IMR-90 (cell line): Measurements from ENCODE around the gene FNDC3B. TPM values are rescaled to one million over a fixed set of nuclear protein-coding genes. Genes with fewer than 3 reads are reported as not detected.

Source experiments
- ATAC-seq: fragments of 200-7000 bp; cut with Tn5 transposase; 2 replicates; pipeline ENCODE4 v1.9.1; 2020; ENCODE audit warnings: low read depth, mild to moderate bottlenecking, moderate library complexity
- BruUV-seq: library from RNA; stranded (reverse); fragments of 400-500 nt; replicated peaks from 2 replicates; lab custom pipeline; 2021; lab: Mats Ljungman, UMichigan
- CTCF ChIA-PET: fragments of 300-600 bp; formaldehyde crosslinking; extraction: SDS; loops from one replicate; lab custom pipeline; 2021; ENCODE audit warnings: antibody characterized with exemption; lab: Yijun Ruan, JAX
- POLR2A ChIA-PET: fragments of 300-600 bp; sonication (Branson Sonifier 250); formaldehyde crosslinking; loops from one replicate; lab custom pipeline; 2022; ENCODE audit warnings: antibody characterized with exemption; ENCODE audit not compliant: unreplicated experiment; lab: Charles Lee
- DNase-seq: peaks from one replicate; pipeline ENCODE4 v3.0.0; 2013
- H2AFZ ChIP-seq: replicated peaks from 2 replicates; pipeline ENCODE3; 2013; ENCODE audit warnings: low read length, mild to moderate bottlenecking; ENCODE audit not compliant: poor library complexity
- H2AK5ac ChIP-seq: 2 replicates; pipeline ENCODE4 v1.6.1; 2013; ENCODE audit warnings: low read depth, low read length, inconsistent platforms
- H2AK9ac ChIP-seq: replicated peaks from 2 replicates; pipeline ENCODE3; 2013; ENCODE audit warnings: mild to moderate bottlenecking, low read depth, low read length, moderate library complexity; ENCODE audit not compliant: poor library complexity
- H2BK120ac ChIP-seq: 2 replicates; pipeline ENCODE4 v1.6.1; 2013; ENCODE audit warnings: low read depth, low read length, inconsistent platforms
- H2BK15ac ChIP-seq: 3 replicates; pipeline ENCODE4 v1.6.1; 2013; ENCODE audit warnings: low read depth, low read length, inconsistent platforms
- H2BK20ac ChIP-seq: 2 replicates; pipeline ENCODE4 v1.6.1; 2013; ENCODE audit warnings: low read depth, mild to moderate bottlenecking, inconsistent platforms, low read length, moderate library complexity
- H2BK5ac ChIP-seq: 2 replicates; pipeline ENCODE4 v1.6.1; 2013; ENCODE audit warnings: mild to moderate bottlenecking, low read depth, low read length, inconsistent platforms; ENCODE audit not compliant: poor library complexity, severe bottlenecking
- H3K14ac ChIP-seq: replicated peaks from 2 replicates; pipeline ENCODE4 v1.6.1; 2013; ENCODE audit warnings: low read depth, low read length, inconsistent platforms
- H3K18ac ChIP-seq: 2 replicates; pipeline ENCODE4 v1.6.1; 2013; ENCODE audit warnings: low read depth, low read length, control low read depth
- H3K23ac ChIP-seq: 2 replicates; pipeline ENCODE4 v1.6.1; 2013; ENCODE audit warnings: low read depth, low read length, inconsistent platforms
- H3K27ac ChIP-seq: 2 replicates; pipeline ENCODE4 v1.5.1; 2013; ENCODE audit warnings: mild to moderate bottlenecking, control low read depth, low read length; ENCODE audit not compliant: insufficient read depth
- H3K27me3 ChIP-seq: 2 replicates; pipeline ENCODE4 v1.6.1; 2013; ENCODE audit warnings: low read length; ENCODE audit not compliant: control insufficient read depth, insufficient read depth
- H3K36me3 ChIP-seq: 2 replicates; pipeline ENCODE4 v1.6.1; 2013; ENCODE audit warnings: low read length, mixed read lengths; ENCODE audit not compliant: control insufficient read depth, insufficient read depth
- H3K4ac ChIP-seq: 2 replicates; pipeline ENCODE4 v1.6.1; 2013; ENCODE audit warnings: low read depth, low read length, inconsistent platforms
- H3K4me1 ChIP-seq: 2 replicates; pipeline ENCODE4 v1.6.1; 2013; ENCODE audit warnings: low read length, mixed read lengths; ENCODE audit not compliant: control insufficient read depth, insufficient read depth
- H3K4me2 ChIP-seq: 2 replicates; pipeline ENCODE4 v1.6.1; 2013; ENCODE audit warnings: low read depth, mild to moderate bottlenecking, control low read depth, low read length, moderate library complexity
- H3K4me3 ChIP-seq: 2 replicates; pipeline ENCODE4 v1.5.1; 2013; ENCODE audit warnings: low read depth, mild to moderate bottlenecking, control low read depth, low read length, moderate library complexity; ENCODE audit not compliant: insufficient read depth
- H3K56ac ChIP-seq: 2 replicates; pipeline ENCODE4 v1.6.1; 2013; ENCODE audit warnings: low read length, inconsistent platforms; ENCODE audit not compliant: insufficient read depth; ENCODE audit errors: extremely low read depth
- H3K79me1 ChIP-seq, 2 experiments: 2 replicates each; pipeline ENCODE4 v1.6.1; 2013; ENCODE audit warnings: low read length in 2 of 2, inconsistent platforms in 1 of 2, low read depth in 1 of 2
- H3K9ac ChIP-seq: 2 replicates; pipeline ENCODE4 v1.6.1; 2013; ENCODE audit warnings: low read depth, low read length, control low read depth
- H3K9me1 ChIP-seq: 2 replicates; pipeline ENCODE4 v1.6.1; 2013; ENCODE audit warnings: low read length, inconsistent platforms; ENCODE audit not compliant: insufficient read depth
- H3K9me3 ChIP-seq: 2 replicates; pipeline ENCODE4 v1.6.1; 2013; ENCODE audit warnings: low read length; ENCODE audit not compliant: control insufficient read depth, insufficient read depth
- H4K20me1 ChIP-seq: 2 replicates; pipeline ENCODE4 v1.6.1; 2013; ENCODE audit warnings: low read length, inconsistent platforms; ENCODE audit not compliant: insufficient read depth
- H4K5ac ChIP-seq: 2 replicates; pipeline ENCODE4 v1.6.1; 2013; ENCODE audit warnings: mild to moderate bottlenecking, low read depth, low read length, control low read depth
- H4K8ac ChIP-seq, 2 experiments: 2 replicates each; pipeline ENCODE4 v1.6.1; 2013; ENCODE audit warnings: low read depth in 2 of 2, low read length in 2 of 2, control low read depth in 1 of 2, inconsistent platforms in 1 of 2
- H4K91ac ChIP-seq: 2 replicates; pipeline ENCODE4 v1.6.1; 2013; ENCODE audit warnings: low read depth, low read length, inconsistent platforms; ENCODE audit not compliant: insufficient read depth
- BHLHE40 ChIP-seq: fragments of 150-350 bp; IDR thresholded peaks from 2 replicates; pipeline ENCODE4 v1.6.1; 2016; ENCODE audit warnings: mild to moderate bottlenecking, low read depth, low read length
- CEBPB ChIP-seq: IDR thresholded peaks from 2 replicates; pipeline ENCODE4 v1.6.1; 2012; ENCODE audit warnings: low read depth, low read length, improper control_type of control experiment
- CHD1 ChIP-seq: IDR thresholded peaks from 2 replicates; pipeline ENCODE4 v1.6.1; 2012; ENCODE audit warnings: low read depth, low read length, improper control_type of control experiment
- FOS ChIP-seq: fragments of 150-350 bp; IDR thresholded peaks from 2 replicates; pipeline ENCODE4 v1.6.1; 2016; ENCODE audit warnings: low read depth, low read length
- MAFK ChIP-seq: IDR thresholded peaks from 2 replicates; pipeline ENCODE4 v1.6.1; 2012; ENCODE audit warnings: low read depth, low read length, improper control_type of control experiment
- NFE2L2 ChIP-seq: fragments of 150-350 bp; IDR thresholded peaks from 2 replicates; pipeline ENCODE4 v1.6.1; 2016; ENCODE audit warnings: low read depth, mild to moderate bottlenecking, low read length
- RAD21 ChIP-seq: IDR thresholded peaks from 2 replicates; pipeline ENCODE4 v1.6.1; 2012; ENCODE audit warnings: low read length, improper control_type of control experiment
- RFX5 ChIP-seq: IDR thresholded peaks from 2 replicates; pipeline ENCODE4 v1.8.0; 2012; ENCODE audit warnings: low read depth, mild to moderate bottlenecking, low read length, moderate library complexity
- SMC3 ChIP-seq: fragments of 150-350 bp; IDR thresholded peaks from 2 replicates; pipeline ENCODE4 v1.6.1; 2016; ENCODE audit warnings: low read depth, mild to moderate bottlenecking, antibody characterized with exemption, low read length, moderate library complexity
- WGBS, 2 experiments: methylation state at CpG; one replicate each; pipeline versions ENCODE4 v1.1.5 to v1.1.7; 2013; ENCODE audit warnings: missing lambda C conversion rate in 2 of 2; ENCODE audit not compliant: insufficient read length in 1 of 2; ENCODE audit errors: extremely low coverage in 2 of 2; 5-methylcytosine and 5-hydroxymethylcytosine counted together
- dilution Hi-C: fragments of 300-500 bp; cut with HindIII; formaldehyde crosslinking; loops from one replicate; pipeline ENCODE4 v1.14.3; 2018; ENCODE audit warnings: low sequenced_read_pairs; ENCODE audit not compliant: unreplicated experiment
- in situ Hi-C: fragments of 300-500 bp; cut with MboI; formaldehyde crosslinking; loops from 3 replicates; pipeline ENCODE4 v1.14.3; 2019; ENCODE audit warnings: low sequenced_read_pairs, inconsistent platforms, mixed read lengths
- intact Hi-C: fragments of 100-400 bp; cut with micrococcal nuclease; formaldehyde crosslinking; loops from 2 replicates; pipeline ENCODE4 v1.10.0; 2022
- polyA plus RNA-seq, 3 experiments: library from polyadenylated mRNA; depleted of rRNA; stranded (reverse); fragments of >200 nt; gene quantifications; 2 replicates each; pipeline ENCODE4 v1.2.3, GENCODE V29; 2012; ENCODE audit warnings: low replicate concordance in 1 of 3
- total RNA-seq: library from RNA; depleted of rRNA; stranded (reverse); fragments of >200 nt; gene quantifications from 2 replicates; pipeline ENCODE4 v1.2.3, GENCODE V29; 2012
- TF ChIP-seq, protein P1 (sequence below): conservative IDR thresholded peaks from 2 replicates; pipeline ENCODE4 v1.5.1; 2012; ENCODE audit warnings: mild to moderate bottlenecking, low read depth, low read length, improper control_type of control experiment
- TF ChIP-seq, protein P2 (sequence below): fragments of 150-350 bp; IDR thresholded peaks from 2 replicates; pipeline ENCODE4 v1.6.1; 2017; ENCODE audit warnings: mild to moderate bottlenecking, antibody characterized with exemption, low read length, low read depth
- TF ChIP-seq, protein P3 (sequence below): fragments of 150-350 bp; IDR thresholded peaks from 2 replicates; pipeline ENCODE4 v1.6.1; 2016; ENCODE audit warnings: low read depth, mild to moderate bottlenecking, low read length, moderate library complexity, borderline replicate concordance

FNDC3B gene
- total and polyA plus RNA-seq, 2 of the 4 experiments (the other 2 are of a cell fraction): 23.9 to 150 TPM

DNA sequence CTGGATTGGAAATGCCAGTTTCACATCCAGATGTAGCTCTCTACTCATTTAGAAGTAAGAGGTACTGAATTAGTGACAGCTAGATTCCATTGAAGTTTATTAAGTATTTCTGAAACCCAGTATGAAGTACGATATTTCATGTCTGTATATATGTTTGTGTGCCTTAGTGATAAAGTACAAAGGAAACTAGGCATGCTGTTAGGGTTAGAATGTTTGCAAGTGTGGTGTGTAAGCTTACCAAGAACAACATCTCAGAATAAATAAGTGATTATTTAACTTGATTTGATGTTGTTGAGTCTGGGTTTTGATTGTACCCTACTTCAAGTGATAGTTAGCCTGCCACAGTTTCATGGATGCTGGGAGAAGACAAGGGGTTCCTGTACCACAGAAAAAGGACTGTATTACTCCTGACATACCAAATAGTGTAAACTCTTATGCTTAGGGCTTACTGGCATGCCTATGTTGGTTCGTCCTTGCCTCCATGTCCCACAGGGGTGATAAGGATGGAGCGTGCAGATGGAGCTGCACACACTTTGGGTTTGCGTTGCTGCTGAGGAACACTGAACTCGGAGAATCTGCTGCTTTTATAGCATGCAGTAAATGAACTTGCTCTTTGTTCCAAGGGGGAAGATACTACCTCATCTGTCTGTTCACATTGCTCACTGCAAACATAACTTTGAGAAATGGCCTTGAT is 43.6 kb downstream of the FNDC3B start (continued):
- TF ChIP-seq, protein P1, sequence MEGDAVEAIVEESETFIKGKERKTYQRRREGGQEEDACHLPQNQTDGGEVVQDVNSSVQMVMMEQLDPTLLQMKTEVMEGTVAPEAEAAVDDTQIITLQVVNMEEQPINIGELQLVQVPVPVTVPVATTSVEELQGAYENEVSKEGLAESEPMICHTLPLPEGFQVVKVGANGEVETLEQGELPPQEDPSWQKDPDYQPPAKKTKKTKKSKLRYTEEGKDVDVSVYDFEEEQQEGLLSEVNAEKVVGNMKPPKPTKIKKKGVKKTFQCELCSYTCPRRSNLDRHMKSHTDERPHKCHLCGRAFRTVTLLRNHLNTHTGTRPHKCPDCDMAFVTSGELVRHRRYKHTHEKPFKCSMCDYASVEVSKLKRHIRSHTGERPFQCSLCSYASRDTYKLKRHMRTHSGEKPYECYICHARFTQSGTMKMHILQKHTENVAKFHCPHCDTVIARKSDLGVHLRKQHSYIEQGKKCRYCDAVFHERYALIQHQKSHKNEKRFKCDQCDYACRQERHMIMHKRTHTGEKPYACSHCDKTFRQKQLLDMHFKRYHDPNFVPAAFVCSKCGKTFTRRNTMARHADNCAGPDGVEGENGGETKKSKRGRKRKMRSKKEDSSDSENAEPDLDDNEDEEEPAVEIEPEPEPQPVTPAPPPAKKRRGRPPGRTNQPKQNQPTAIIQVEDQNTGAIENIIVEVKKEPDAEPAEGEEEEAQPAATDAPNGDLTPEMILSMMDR: no peak
- no peak for TF ChIP-seq SMC3
- TF ChIP-seq RAD21: no peak

DNA sequence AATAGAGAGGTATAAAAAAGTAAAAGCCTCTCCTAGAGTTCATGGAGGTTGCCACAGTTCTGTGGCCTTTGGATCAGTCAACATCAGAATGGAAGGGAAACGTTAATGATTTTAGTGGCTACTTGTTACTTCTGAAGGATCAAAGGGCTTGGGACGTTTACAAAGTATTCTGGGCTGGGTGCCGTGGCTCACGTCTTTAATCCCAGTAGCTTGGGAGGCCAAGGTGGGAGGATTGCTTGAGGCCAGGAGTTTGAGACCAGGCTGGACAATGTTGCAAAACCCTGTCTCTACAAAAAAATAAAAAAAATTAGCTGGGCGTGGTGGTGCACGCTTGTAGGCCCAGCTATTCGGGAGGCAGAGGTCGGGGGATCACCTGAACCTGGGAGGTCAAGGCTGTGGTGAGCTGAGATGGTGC is 44.6 kb downstream of the FNDC3B start:
- no peak overlapping the region for H3K56ac ChIP-seq
- H2BK5ac ChIP-seq: no peak overlapping the region
- H2BK20ac ChIP-seq: no peak overlapping the region
- no peak overlapping the region for H3K14ac ChIP-seq
- H3K4me1 ChIP-seq: peaks cover 8% of the 10 kb centered on the region
- peaks cover 85% of the 10 kb centered on the region for H4K20me1 ChIP-seq
- no peak overlapping the region for H2AK9ac ChIP-seq
- no peak overlapping the region for H3K23ac ChIP-seq
- no peak overlapping the region for H3K9ac ChIP-seq
- H3K4me3 ChIP-seq: no peak overlapping the region
- H3K79me1 ChIP-seq: peaks cover 20 to 80% of the 10 kb centered on the region in 2 experiments
- H2AK5ac ChIP-seq: no peak overlapping the region
- no peak for ATAC-seq
- H4K5ac ChIP-seq: no peak overlapping the region
- in situ Hi-C loops: no loop called here
- no TSS peak for BruUV-seq
- TF ChIP-seq, protein P2, sequence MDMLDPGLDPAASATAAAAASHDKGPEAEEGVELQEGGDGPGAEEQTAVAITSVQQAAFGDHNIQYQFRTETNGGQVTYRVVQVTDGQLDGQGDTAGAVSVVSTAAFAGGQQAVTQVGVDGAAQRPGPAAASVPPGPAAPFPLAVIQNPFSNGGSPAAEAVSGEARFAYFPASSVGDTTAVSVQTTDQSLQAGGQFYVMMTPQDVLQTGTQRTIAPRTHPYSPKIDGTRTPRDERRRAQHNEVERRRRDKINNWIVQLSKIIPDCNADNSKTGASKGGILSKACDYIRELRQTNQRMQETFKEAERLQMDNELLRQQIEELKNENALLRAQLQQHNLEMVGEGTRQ: no peak
- TF ChIP-seq FOS (no peak), NFE2L2 (no peak), RAD21 (no peak), CEBPB (no peak), MAFK (no peak), CHD1 (no peak), BHLHE40 (no peak), RFX5 (no peak)
- TF ChIP-seq, protein P3, sequence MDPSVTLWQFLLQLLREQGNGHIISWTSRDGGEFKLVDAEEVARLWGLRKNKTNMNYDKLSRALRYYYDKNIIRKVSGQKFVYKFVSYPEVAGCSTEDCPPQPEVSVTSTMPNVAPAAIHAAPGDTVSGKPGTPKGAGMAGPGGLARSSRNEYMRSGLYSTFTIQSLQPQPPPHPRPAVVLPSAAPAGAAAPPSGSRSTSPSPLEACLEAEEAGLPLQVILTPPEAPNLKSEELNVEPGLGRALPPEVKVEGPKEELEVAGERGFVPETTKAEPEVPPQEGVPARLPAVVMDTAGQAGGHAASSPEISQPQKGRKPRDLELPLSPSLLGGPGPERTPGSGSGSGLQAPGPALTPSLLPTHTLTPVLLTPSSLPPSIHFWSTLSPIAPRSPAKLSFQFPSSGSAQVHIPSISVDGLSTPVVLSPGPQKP: no peak
- no peak overlapping the region for H3K18ac ChIP-seq
- CTCF ChIA-PET: interaction anchor here (0.5 to 1.3 kb wide), 2 partner anchors 187 to 250 kb away, joined by 3 read pairs; no protein-coding TSS in a partner anchor
- H3K9me1 ChIP-seq: peaks cover 18% of the 10 kb centered on the region
- H3K9me3 ChIP-seq: no peaks in the 10 kb centered on the region
- H3K4ac ChIP-seq: no peak overlapping the region
- H2AFZ ChIP-seq: no peak overlapping the region
- H4K91ac ChIP-seq: no peak overlapping the region
- no peaks in the 10 kb centered on the region for H3K27me3 ChIP-seq
- WGBS, 2 experiments: no CpG with 5 or more reads among the region's 8 CpGs
- no peak overlapping the region for H3K4me2 ChIP-seq
- intact Hi-C loops: no loop called here
- no peak overlapping the region for H3K27ac ChIP-seq
- POLR2A ChIA-PET: no interaction called here
- peaks cover 7% of the 10 kb centered on the region for H3K36me3 ChIP-seq
- H4K8ac ChIP-seq: no peak overlapping the region
- dilution Hi-C loops: no loop called here
- H2BK15ac ChIP-seq: no peak overlapping the region
- no peak for DNase-seq
- no peak overlapping the region for H2BK120ac ChIP-seq
